Smooth muscle cell (in vitro differentiated cells): ENCODE measurements around the gene THG1L. TPM values are rescaled to one million over a fixed set of nuclear protein-coding genes. Genes with fewer than 3 reads are reported as not detected.

Experiments used
- DNase-seq: peaks from one replicate; lab custom pipeline; 2025; ENCODE audit not compliant: unreplicated experiment; lab: John Stamatoyannopoulos, UW
- H2AFZ ChIP-seq: fragments of 200-600 bp; sonication (generic); 2 replicates; pipeline ENCODE4 v1.6.0; 2016; ENCODE audit warnings: antibody characterized with exemption, low read depth, mild to moderate bottlenecking
- H3F3A ChIP-seq: fragments of 200-600 bp; sonication (generic); 2 replicates; pipeline ENCODE4 v1.6.0; 2017; ENCODE audit warnings: antibody characterized with exemption, low read depth
- H3K27ac ChIP-seq: fragments of 200-600 bp; sonication (generic); 2 replicates; pipeline ENCODE4 v1.5.1; 2016; ENCODE audit warnings: low read depth, mild to moderate bottlenecking
- H3K27me3 ChIP-seq: fragments of 200-600 bp; sonication (generic); 2 replicates; pipeline ENCODE4 v1.6.1; 2016; ENCODE audit warnings: low read depth, mild to moderate bottlenecking
- H3K36me3 ChIP-seq: fragments of 200-600 bp; sonication (generic); 2 replicates; pipeline ENCODE4 v1.5.1; 2016; ENCODE audit warnings: low read depth
- H3K4me1 ChIP-seq: fragments of 200-600 bp; sonication (generic); 2 replicates; pipeline ENCODE4 v1.5.1; 2016; ENCODE audit warnings: low read depth
- H3K4me2 ChIP-seq: fragments of 200-600 bp; sonication (generic); 2 replicates; pipeline ENCODE4 v1.6.0; 2016; ENCODE audit warnings: mild to moderate bottlenecking
- H3K4me3 ChIP-seq: fragments of 200-600 bp; sonication (generic); 2 replicates; pipeline ENCODE4 v1.5.1; 2016; ENCODE audit warnings: mild to moderate bottlenecking
- H3K79me2 ChIP-seq: fragments of 200-600 bp; sonication (generic); 2 replicates; pipeline ENCODE4 v1.6.0; 2016; ENCODE audit warnings: low read depth, mild to moderate bottlenecking
- H3K9ac ChIP-seq: fragments of 200-600 bp; sonication (generic); 2 replicates; pipeline ENCODE4 v1.6.0; 2016; ENCODE audit warnings: low read depth
- H3K9me3 ChIP-seq: fragments of 200-600 bp; sonication (generic); replicated peaks from 2 replicates; pipeline ENCODE4 v1.5.1; 2016; ENCODE audit warnings: low read depth
- H4K20me1 ChIP-seq: fragments of 200-600 bp; sonication (generic); 2 replicates; pipeline ENCODE4 v1.6.0; 2016; ENCODE audit warnings: low read depth
- WGBS: methylation state at CpG from one replicate; pipeline ENCODE4 v1.1.7; 2016; ENCODE audit warnings: low lambda C conversion rate; 5-methylcytosine and 5-hydroxymethylcytosine counted together
- polyA plus RNA-seq: library from polyadenylated mRNA; unstranded; fragments of >200 nt; fragmentation: Nextera tagmentation; extraction: Ambion mirVana; gene quantifications from 2 replicates; pipeline ENCODE4 v1.2.1, GENCODE V29; 2016
- total RNA-seq: library from RNA; depleted of rRNA; stranded (reverse); fragments of >200 nt; gene quantifications from 2 replicates; pipeline ENCODE4 v1.2.3, GENCODE V29; 2014
- TF ChIP-seq, protein P1 (sequence below): fragments of 200-600 bp; sonication (generic); IDR thresholded peaks from 2 replicates; pipeline ENCODE4 v1.5.1; 2017; ENCODE audit warnings: borderline replicate concordance, mild to moderate bottlenecking, antibody characterized with exemption; ENCODE audit not compliant: insufficient read depth, poor library complexity, severe bottlenecking

The THG1L gene
- total and polyA plus RNA-seq, 2 experiments from 2014 or later = 4.4 to 6.5 TPM

GRCh38 chr5:157745041-157745456, 13.8 kb downstream of the THG1L start:
- no peak for DNase-seq
- no peaks in the 10 kb centered on the region for H3F3A ChIP-seq
- no peak overlapping the region for H2AFZ ChIP-seq
- H3K79me2 ChIP-seq = peaks cover 5% of the 10 kb centered on the region
- H3K4me1 ChIP-seq = peaks cover 3% of the 10 kb centered on the region
- no peak overlapping the region for H3K9ac ChIP-seq
- no peaks in the 10 kb centered on the region for H4K20me1 ChIP-seq
- H3K36me3 ChIP-seq = no peaks in the 10 kb centered on the region
- no peaks in the 10 kb centered on the region for H3K9me3 ChIP-seq
- H3K4me2 ChIP-seq = peak overlapping the region; percentile 85
- 96% methylated on average over 4 of the region's 4 CpGs for WGBS
- TF ChIP-seq, protein P1, sequence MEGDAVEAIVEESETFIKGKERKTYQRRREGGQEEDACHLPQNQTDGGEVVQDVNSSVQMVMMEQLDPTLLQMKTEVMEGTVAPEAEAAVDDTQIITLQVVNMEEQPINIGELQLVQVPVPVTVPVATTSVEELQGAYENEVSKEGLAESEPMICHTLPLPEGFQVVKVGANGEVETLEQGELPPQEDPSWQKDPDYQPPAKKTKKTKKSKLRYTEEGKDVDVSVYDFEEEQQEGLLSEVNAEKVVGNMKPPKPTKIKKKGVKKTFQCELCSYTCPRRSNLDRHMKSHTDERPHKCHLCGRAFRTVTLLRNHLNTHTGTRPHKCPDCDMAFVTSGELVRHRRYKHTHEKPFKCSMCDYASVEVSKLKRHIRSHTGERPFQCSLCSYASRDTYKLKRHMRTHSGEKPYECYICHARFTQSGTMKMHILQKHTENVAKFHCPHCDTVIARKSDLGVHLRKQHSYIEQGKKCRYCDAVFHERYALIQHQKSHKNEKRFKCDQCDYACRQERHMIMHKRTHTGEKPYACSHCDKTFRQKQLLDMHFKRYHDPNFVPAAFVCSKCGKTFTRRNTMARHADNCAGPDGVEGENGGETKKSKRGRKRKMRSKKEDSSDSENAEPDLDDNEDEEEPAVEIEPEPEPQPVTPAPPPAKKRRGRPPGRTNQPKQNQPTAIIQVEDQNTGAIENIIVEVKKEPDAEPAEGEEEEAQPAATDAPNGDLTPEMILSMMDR = no peak
- H3K27ac ChIP-seq = no peak overlapping the region
- no peaks in the 10 kb centered on the region for H3K27me3 ChIP-seq
- peak overlapping the region; percentile 85 for H3K4me3 ChIP-seq

DNA sequence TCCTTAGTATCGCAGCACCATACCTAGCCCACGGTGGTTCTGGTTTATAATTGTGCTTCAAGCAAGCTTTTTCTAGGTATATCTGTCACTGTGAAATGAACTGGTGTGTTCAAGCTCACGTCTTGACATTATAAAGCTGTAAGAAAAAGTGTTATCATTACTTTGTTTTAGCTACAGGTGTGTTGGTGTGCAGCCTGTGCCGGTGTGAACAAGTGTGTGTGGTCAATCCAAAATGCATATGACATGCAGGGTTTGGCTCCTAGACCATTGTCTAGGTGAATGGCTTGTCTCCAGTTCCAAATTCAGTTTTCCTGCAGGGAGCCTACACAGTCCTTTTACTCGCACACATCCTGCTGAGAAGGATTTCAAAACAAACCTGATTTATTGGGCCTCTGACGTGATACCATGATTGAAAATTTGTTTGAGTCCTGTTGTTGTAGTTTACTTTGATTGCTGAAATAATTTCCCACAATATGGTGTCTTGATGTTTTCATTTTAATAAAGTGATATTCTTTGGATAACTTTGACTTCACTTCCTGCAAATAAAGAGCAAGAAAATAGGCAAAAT, 16.0 kb downstream of the THG1L start:
- Histone ChIP-seq H3K9ac (no peak overlapping the region), H3F3A (no peaks in the 10 kb centered on the region), H3K4me1 (peaks cover 3% of the 10 kb centered on the region), H3K36me3 (no peaks in the 10 kb centered on the region), H3K9me3 (no peaks in the 10 kb centered on the region), H3K79me2 (peaks cover 5% of the 10 kb centered on the region), H3K27me3 (no peaks in the 10 kb centered on the region), H2AFZ (no peak overlapping the region), H3K4me3 (no peak overlapping the region), H3K27ac (no peak overlapping the region), H3K4me2 (no peak overlapping the region), H4K20me1 (no peaks in the 10 kb centered on the region)
- TF ChIP-seq, protein P1 = no peak
- DNase-seq = no peak
- 95% methylated on average over 6 of the region's 6 CpGs for WGBS

- DNase-seq = no peak
- H3F3A ChIP-seq = no peaks in the 10 kb centered on the region
- H3K79me2 ChIP-seq = peaks cover 5% of the 10 kb centered on the region
- H2AFZ ChIP-seq = no peak overlapping the region
- no peak overlapping the region for H3K4me2 ChIP-seq
- TF ChIP-seq, protein P1 = no peak
- no peaks in the 10 kb centered on the region for H4K20me1 ChIP-seq
- no peaks in the 10 kb centered on the region for H3K9me3 ChIP-seq
- H3K9ac ChIP-seq = no peak overlapping the region
- no peaks in the 10 kb centered on the region for H3K27me3 ChIP-seq
- H3K27ac ChIP-seq = peak overlapping the region; percentile 68
- WGBS = 98% methylated on average over 8 of the region's 8 CpGs
- H3K4me1 ChIP-seq = peaks cover 3% of the 10 kb centered on the region
- H3K36me3 ChIP-seq = no peaks in the 10 kb centered on the region
- H3K4me3 ChIP-seq = no peak overlapping the region
These were observed 16.8 kb downstream of the THG1L start for GRCh38 chr5:157747766-157748700.
